ENCODE results near the gene SLC2A9. TPM values are rescaled to one million over a fixed set of nuclear protein-coding genes. Genes with fewer than 3 reads are reported as not detected.

Gene SLC2A9
- total RNA-seq, 1 donor from 2014 or later = 25.2 TPM

DNA sequence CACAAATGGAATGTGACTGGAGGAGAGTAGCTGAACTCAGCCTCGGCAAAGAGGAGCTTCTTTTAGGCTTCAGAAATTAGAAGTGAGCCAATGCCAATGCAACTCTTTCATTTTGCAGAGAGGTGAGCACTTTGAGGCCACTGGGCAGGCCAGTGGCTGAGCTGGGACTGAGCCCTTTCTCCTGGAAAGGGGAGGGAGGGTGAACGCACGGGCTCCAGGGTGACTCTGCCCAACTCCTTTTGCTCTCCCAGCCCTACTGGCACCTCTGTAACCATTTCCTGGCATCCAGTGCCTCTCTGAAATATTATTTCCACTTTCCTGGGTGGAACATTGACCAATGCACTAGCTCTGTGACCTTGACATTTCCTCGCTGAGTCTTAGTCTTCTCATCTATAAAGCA, 88.1 kb downstream of the SLC2A9 start:
- Histone ChIP-seq H3K36me3 (no peaks in the 10 kb centered on the region), H3K4me3 (no peak overlapping the region), H3K27ac (no peak overlapping the region), H3K9me3 (no peaks in the 10 kb centered on the region), H3K27me3 (ENCODE audit: low read depth) (no peaks in the 10 kb centered on the region), H3K4me1 (no peaks in the 10 kb centered on the region)
- intact Hi-C loops (cut with DNase I) = no loop called here
- no peak for ATAC-seq
- no peak for DNase-seq
- TF ChIP-seq, protein P1, sequence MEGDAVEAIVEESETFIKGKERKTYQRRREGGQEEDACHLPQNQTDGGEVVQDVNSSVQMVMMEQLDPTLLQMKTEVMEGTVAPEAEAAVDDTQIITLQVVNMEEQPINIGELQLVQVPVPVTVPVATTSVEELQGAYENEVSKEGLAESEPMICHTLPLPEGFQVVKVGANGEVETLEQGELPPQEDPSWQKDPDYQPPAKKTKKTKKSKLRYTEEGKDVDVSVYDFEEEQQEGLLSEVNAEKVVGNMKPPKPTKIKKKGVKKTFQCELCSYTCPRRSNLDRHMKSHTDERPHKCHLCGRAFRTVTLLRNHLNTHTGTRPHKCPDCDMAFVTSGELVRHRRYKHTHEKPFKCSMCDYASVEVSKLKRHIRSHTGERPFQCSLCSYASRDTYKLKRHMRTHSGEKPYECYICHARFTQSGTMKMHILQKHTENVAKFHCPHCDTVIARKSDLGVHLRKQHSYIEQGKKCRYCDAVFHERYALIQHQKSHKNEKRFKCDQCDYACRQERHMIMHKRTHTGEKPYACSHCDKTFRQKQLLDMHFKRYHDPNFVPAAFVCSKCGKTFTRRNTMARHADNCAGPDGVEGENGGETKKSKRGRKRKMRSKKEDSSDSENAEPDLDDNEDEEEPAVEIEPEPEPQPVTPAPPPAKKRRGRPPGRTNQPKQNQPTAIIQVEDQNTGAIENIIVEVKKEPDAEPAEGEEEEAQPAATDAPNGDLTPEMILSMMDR (IDR thresholded peaks at IDR 0.05) = no peak

DNA sequence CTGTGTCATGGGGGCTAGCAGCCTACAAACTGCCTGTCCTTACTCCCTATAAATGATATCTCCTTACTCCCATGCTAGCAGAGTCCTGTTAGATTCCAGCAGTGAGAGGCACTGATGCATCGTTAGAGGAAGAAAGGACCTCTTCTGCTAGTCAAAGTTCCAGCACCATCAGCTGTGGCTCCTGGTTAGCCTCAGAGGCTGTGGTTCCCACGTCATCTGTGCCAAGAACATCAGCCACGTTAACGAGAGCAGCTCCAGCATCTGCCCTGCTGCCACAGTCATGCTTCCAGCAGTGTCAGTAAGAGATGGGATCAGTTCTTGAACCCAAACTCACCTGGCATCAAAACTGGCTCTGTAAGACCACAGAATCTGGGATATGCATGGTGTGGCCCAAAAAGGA, 88.5 kb downstream of the SLC2A9 start:
- Histone ChIP-seq H3K27me3 (ENCODE audit: low read depth) (no peaks in the 10 kb centered on the region), H3K36me3 (no peaks in the 10 kb centered on the region), H3K27ac (no peak overlapping the region), H3K9me3 (no peaks in the 10 kb centered on the region), H3K4me3 (no peak overlapping the region), H3K4me1 (no peaks in the 10 kb centered on the region)
- intact Hi-C loops (cut with DNase I) = no loop called here
- no peak for DNase-seq
- no peak for ATAC-seq
- TF ChIP-seq, protein P1 (IDR thresholded peaks at IDR 0.05) = no peak

DNA sequence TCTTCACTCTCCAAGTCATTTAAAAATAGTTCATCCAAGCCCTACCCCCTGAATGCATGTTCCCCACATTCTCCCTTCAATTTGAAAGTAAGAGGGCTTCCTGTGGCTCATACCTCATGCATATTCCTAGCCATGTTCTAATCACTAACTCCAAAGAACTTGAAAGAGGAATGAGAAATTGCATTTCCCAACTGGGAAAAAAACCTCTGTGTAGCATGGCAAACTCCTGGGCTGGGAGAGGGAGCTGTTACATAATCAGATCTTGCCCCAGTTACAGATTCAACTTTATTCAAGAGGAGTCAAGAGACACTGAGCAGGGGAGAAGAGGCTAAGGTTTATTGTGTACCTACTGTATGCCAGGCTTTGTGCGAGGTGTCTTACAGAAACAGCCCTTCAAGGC, 90.2 kb downstream of the SLC2A9 start:
- Histone ChIP-seq H3K4me1 (no peaks in the 10 kb centered on the region), H3K9me3 (no peaks in the 10 kb centered on the region), H3K27me3 (ENCODE audit: low read depth) (no peaks in the 10 kb centered on the region), H3K27ac (no peak overlapping the region), H3K36me3 (no peaks in the 10 kb centered on the region), H3K4me3 (no peak overlapping the region)
- TF ChIP-seq, protein P1 (IDR thresholded peaks at IDR 0.05) = no peak
- intact Hi-C loops (cut with DNase I) = no loop called here
- ATAC-seq = no peak
- no peak for DNase-seq

DNA sequence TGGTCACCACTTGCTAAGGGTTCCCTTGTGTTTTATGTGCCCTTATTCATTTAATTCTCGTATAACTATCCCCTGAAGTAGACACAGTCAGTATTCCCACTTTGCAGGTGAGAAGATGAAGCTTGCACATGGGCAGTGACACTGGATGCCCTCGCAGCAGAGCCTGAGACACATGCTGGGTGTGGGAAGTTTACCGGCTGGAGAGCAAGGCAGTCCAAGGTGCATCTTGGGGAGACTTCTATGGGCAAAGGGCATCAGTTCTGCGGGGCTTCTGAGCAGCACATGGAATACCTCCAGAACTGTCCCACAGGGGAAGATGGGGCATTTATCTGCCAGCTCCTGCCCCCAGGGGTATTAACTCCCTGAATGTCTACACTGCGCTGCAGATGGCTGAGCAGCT, 92.2 kb downstream of the SLC2A9 start:
- H3K27ac ChIP-seq = no peak overlapping the region
- ATAC-seq (no peak), DNase-seq (no peak)
- H3K27me3 ChIP-seq (ENCODE audit: low read depth) = no peaks in the 10 kb centered on the region
- H3K4me1 ChIP-seq = no peaks in the 10 kb centered on the region
- intact Hi-C loops (cut with DNase I) = no loop called here
- no peaks in the 10 kb centered on the region for H3K36me3 ChIP-seq
- no peak overlapping the region for H3K4me3 ChIP-seq
- no peaks in the 10 kb centered on the region for H3K9me3 ChIP-seq
- TF ChIP-seq, protein P1 (IDR thresholded peaks at IDR 0.05) = no peak

DNA sequence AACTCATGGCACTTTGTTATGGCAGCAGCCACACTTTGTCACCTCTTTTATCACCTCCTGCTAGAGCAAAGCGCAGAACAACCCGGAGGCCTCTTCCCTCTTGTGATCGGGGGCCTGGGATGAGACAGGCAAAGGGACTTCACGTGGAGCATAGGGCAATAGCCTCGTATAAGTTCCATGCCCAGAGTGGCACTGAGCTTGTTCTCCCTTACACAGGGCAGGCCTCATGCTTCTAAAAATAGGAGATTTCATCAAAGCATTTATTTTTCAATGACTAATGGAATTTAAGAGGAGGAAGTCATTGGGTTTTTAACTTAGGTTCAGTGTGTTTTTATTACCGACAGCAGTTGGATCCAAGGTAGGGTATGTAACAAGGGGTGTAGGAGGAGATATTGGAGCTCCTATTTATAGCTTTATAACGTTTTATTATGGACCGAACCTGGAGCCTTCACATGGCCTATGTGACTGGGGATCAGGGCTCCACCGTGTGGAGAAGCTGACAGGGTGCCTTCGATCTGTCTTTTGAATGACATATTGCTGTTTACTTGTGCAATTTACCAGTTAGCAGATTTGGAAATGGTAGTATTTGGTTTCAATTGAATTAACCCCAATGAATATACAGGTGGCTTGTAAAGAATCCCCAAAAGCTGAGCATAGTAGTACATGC, 93.8 kb downstream of the SLC2A9 start:
- no peak for ATAC-seq
- DNase-seq = no peak
- Histone ChIP-seq H3K27ac (no peak overlapping the region), H3K9me3 (no peaks in the 10 kb centered on the region), H3K4me3 (no peak overlapping the region), H3K27me3 (ENCODE audit: low read depth) (no peaks in the 10 kb centered on the region), H3K4me1 (no peaks in the 10 kb centered on the region), H3K36me3 (no peaks in the 10 kb centered on the region)
- TF ChIP-seq, protein P1 (IDR thresholded peaks at IDR 0.05) = no peak
- intact Hi-C loops (cut with DNase I) = no loop called here

Measured in lower lobe of right lung (tissue), 2 donors.